ENCODE results near the gene TAOK3.

DNA sequence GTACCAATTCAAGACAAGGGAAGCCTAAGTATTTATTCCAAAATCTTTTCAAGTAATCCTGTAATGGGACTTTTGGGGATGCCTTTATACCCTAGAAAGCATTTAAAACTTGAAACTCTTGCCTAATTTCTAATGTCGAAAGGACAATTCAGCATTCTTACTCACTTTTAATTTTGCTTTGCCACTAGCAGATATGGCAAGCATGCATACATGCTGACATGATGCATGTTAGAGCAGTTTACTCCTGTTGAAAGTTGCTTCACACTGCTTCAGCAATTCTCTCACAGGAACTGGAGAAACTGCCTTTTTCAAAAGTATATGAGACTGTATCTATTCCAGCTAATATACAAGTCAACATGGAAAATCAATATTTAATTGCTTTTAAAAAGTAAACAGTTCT lies 79.9 kb downstream of the TAOK3 start:
- TF ChIP-seq, protein P1, sequence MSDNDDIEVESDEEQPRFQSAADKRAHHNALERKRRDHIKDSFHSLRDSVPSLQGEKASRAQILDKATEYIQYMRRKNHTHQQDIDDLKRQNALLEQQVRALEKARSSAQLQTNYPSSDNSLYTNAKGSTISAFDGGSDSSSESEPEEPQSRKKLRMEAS (IDR thresholded peaks at IDR 0.05): no peak
- TF ChIP-seq, protein P2, sequence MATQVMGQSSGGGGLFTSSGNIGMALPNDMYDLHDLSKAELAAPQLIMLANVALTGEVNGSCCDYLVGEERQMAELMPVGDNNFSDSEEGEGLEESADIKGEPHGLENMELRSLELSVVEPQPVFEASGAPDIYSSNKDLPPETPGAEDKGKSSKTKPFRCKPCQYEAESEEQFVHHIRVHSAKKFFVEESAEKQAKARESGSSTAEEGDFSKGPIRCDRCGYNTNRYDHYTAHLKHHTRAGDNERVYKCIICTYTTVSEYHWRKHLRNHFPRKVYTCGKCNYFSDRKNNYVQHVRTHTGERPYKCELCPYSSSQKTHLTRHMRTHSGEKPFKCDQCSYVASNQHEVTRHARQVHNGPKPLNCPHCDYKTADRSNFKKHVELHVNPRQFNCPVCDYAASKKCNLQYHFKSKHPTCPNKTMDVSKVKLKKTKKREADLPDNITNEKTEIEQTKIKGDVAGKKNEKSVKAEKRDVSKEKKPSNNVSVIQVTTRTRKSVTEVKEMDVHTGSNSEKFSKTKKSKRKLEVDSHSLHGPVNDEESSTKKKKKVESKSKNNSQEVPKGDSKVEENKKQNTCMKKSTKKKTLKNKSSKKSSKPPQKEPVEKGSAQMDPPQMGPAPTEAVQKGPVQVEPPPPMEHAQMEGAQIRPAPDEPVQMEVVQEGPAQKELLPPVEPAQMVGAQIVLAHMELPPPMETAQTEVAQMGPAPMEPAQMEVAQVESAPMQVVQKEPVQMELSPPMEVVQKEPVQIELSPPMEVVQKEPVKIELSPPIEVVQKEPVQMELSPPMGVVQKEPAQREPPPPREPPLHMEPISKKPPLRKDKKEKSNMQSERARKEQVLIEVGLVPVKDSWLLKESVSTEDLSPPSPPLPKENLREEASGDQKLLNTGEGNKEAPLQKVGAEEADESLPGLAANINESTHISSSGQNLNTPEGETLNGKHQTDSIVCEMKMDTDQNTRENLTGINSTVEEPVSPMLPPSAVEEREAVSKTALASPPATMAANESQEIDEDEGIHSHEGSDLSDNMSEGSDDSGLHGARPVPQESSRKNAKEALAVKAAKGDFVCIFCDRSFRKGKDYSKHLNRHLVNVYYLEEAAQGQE (IDR thresholded peaks at IDR 0.05): no peak
- TF ChIP-seq EGR1 (IDR thresholded peaks at IDR 0.05; ENCODE audit: low read depth in 2 of 2) (no peak), GABPA (IDR thresholded peaks at IDR 0.05 in 1 of 2, conservative IDR thresholded peaks at IDR 0.05 in 1 of 2) (no peak), YY1 (IDR thresholded peaks at IDR 0.05) (no peak), FOXA1 (IDR thresholded peaks at IDR 0.05) (no peak), TAF1 (conservative IDR thresholded peaks at IDR 0.05) (no peak), RAD21 (IDR thresholded peaks at IDR 0.05) (no peak), FOXA2 (IDR thresholded peaks at IDR 0.05) (no peak)
- TF ChIP-seq, protein P3, sequence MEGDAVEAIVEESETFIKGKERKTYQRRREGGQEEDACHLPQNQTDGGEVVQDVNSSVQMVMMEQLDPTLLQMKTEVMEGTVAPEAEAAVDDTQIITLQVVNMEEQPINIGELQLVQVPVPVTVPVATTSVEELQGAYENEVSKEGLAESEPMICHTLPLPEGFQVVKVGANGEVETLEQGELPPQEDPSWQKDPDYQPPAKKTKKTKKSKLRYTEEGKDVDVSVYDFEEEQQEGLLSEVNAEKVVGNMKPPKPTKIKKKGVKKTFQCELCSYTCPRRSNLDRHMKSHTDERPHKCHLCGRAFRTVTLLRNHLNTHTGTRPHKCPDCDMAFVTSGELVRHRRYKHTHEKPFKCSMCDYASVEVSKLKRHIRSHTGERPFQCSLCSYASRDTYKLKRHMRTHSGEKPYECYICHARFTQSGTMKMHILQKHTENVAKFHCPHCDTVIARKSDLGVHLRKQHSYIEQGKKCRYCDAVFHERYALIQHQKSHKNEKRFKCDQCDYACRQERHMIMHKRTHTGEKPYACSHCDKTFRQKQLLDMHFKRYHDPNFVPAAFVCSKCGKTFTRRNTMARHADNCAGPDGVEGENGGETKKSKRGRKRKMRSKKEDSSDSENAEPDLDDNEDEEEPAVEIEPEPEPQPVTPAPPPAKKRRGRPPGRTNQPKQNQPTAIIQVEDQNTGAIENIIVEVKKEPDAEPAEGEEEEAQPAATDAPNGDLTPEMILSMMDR (IDR thresholded peaks at IDR 0.05; ENCODE audit: low read depth, low read length, missing input control): no peak
- TF ChIP-seq, protein P4, sequence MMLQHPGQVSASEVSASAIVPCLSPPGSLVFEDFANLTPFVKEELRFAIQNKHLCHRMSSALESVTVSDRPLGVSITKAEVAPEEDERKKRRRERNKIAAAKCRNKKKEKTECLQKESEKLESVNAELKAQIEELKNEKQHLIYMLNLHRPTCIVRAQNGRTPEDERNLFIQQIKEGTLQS (IDR thresholded peaks at IDR 0.05): no peak
